WI38 (cell line): ENCODE results near the gene CD33.

Source experiments
- H3K4me3 ChIP-seq: 2 replicates; pipeline ENCODE4 v1.5.1; 2011; ENCODE audit warnings: low read depth, mild to moderate bottlenecking, control low read depth, low read length
- TF ChIP-seq, protein P1 (sequence below): IDR thresholded peaks from 2 replicates; pipeline ENCODE4 v1.5.1; 2012; ENCODE audit warnings: low read depth, mild to moderate bottlenecking, control low read depth, low read length

Gene CD33

GRCh38 chr19:51251468-51251820, 26.6 kb downstream of the CD33 start:
- no peak overlapping the region for H3K4me3 ChIP-seq
- TF ChIP-seq, protein P1, sequence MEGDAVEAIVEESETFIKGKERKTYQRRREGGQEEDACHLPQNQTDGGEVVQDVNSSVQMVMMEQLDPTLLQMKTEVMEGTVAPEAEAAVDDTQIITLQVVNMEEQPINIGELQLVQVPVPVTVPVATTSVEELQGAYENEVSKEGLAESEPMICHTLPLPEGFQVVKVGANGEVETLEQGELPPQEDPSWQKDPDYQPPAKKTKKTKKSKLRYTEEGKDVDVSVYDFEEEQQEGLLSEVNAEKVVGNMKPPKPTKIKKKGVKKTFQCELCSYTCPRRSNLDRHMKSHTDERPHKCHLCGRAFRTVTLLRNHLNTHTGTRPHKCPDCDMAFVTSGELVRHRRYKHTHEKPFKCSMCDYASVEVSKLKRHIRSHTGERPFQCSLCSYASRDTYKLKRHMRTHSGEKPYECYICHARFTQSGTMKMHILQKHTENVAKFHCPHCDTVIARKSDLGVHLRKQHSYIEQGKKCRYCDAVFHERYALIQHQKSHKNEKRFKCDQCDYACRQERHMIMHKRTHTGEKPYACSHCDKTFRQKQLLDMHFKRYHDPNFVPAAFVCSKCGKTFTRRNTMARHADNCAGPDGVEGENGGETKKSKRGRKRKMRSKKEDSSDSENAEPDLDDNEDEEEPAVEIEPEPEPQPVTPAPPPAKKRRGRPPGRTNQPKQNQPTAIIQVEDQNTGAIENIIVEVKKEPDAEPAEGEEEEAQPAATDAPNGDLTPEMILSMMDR = no peak

- no peak overlapping the region for H3K4me3 ChIP-seq
- TF ChIP-seq, protein P1 = no peak
Measured at GRCh38 chr19:51252306-51253079, 27.6 kb downstream of the CD33 start.

- no peak overlapping the region for H3K4me3 ChIP-seq
- TF ChIP-seq, protein P1 = no peak
Measured at GRCh38 chr19:51253088-51253806, 28.4 kb downstream of the CD33 start.

GRCh38 chr19:51256155-51256625, 31.3 kb downstream of the CD33 start:
- TF ChIP-seq, protein P1 = no peak
- H3K4me3 ChIP-seq = no peak overlapping the region

DNA sequence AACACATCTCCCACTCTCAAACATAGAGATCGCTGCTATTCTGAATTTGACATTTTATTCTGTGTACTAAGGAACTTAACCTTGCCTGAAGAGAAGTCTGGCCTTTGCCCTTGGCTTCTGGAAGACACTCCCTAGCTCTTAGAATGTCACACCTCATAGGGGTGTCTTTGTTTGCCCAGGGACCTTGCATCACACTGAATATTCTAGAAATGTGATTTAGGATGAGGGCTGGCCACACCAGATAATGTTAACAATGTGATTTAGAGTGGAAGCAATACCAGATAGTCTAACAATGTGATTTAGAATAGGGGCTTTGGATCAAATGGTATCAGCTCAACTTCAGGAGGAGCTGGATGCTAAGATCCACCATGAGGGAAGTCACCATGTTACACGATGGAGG, 32.6 kb downstream of the CD33 start:
- TF ChIP-seq, protein P1 = no peak
- no peak overlapping the region for H3K4me3 ChIP-seq

DNA sequence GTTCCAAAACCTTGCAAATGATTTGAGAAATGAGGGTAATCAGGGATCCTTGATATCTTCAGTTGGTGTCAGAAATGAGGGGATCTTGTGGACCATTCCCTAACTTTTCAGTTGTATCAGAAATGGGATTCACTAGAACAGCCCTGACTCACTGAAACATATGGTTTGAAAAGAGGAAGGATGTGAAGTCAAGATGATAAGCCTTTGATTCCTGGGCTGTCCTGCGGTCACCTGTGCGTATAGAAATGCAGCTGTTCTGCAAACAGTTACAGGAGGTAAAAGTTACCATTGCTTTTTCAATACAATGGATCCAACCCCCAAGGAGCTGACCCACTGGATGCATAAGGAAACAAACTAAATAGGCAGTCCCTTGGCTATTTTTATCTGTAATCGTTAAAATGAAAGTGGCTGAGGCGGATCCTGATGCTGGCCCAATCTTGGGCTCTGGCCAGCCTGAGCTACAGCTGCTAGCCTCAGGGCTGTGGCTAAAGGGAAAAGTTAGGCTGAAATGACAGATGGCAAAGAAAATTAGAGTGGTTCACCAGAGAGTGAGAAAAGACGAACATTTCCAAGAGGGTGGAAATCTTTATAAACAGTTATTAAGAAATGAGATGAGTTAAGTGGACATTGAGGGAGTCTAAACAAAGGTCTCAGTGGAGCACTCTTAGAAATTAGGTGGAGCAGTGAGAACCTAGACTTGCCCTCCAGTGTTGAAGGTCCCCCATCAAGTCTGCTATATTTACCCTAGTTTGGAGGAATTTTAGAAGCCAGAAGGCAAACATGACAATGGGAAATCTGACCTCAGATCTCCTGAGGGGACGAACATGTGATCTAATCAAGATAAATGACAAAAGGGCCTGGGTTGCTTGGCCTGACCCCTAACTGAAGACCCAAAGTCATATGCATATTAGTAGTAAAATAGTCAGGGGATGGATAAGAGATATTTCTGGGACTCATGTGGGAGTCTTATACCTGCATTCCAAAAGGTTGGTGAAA, 33.6 kb downstream of the CD33 start:
- TF ChIP-seq, protein P1 = no peak

More for the DNA sequence above, 33.6 kb downstream of the CD33 start:
- no peak overlapping the region for H3K4me3 ChIP-seq
